NT2/D1 (cell line): Measurements from ENCODE around the gene TBC1D24.
"Not testable (repeated sequence)": the region's sequence is repeated elsewhere in the genome, so short reads cannot be mapped to it uniquely, and the experiment has no call there.

ENCODE experiments used
- DNase-seq: peaks from one replicate; pipeline ENCODE4 v3.0.0-alpha.2; 2011; ENCODE audit warnings: low read depth, low spot score
- H3K27me3 ChIP-seq: 2 replicates; pipeline ENCODE4 v1.6.0; 2011; ENCODE audit warnings: mild to moderate bottlenecking; ENCODE audit not compliant: insufficient read length, insufficient read depth
- H3K36me3 ChIP-seq: 2 replicates; pipeline ENCODE4 v1.6.1; 2011; ENCODE audit warnings: mild to moderate bottlenecking, low read length, mixed read lengths; ENCODE audit not compliant: insufficient read depth, insufficient read length
- H3K4me1 ChIP-seq: 2 replicates; pipeline ENCODE4 v1.5.1; 2011; ENCODE audit not compliant: insufficient read depth, insufficient read length
- H3K4me3 ChIP-seq: 2 replicates; pipeline ENCODE4 v1.5.1; 2011; ENCODE audit warnings: low read depth; ENCODE audit not compliant: insufficient read length
- H3K9ac ChIP-seq: 2 replicates; pipeline ENCODE4 v1.6.0; 2011; ENCODE audit warnings: low read depth; ENCODE audit not compliant: insufficient read length
- H3K9me3 ChIP-seq: 2 replicates; pipeline ENCODE4 v1.5.1; 2011; ENCODE audit warnings: mild to moderate bottlenecking, low read length; ENCODE audit not compliant: insufficient read depth
- SUZ12 ChIP-seq: IDR thresholded peaks from 2 replicates; pipeline ENCODE4 v1.6.1; 2011; ENCODE audit not compliant: insufficient read length, insufficient read depth; ENCODE audit errors: extremely low read depth
- YY1 ChIP-seq: IDR thresholded peaks from 2 replicates; pipeline ENCODE4 v1.6.1; 2011; ENCODE audit not compliant: insufficient read length, insufficient read depth
- ZNF274 ChIP-seq: IDR thresholded peaks from 2 replicates; pipeline ENCODE4 v1.6.1; 2011; ENCODE audit warnings: mild to moderate bottlenecking, low read depth, low read length

Gene TBC1D24

DNA sequence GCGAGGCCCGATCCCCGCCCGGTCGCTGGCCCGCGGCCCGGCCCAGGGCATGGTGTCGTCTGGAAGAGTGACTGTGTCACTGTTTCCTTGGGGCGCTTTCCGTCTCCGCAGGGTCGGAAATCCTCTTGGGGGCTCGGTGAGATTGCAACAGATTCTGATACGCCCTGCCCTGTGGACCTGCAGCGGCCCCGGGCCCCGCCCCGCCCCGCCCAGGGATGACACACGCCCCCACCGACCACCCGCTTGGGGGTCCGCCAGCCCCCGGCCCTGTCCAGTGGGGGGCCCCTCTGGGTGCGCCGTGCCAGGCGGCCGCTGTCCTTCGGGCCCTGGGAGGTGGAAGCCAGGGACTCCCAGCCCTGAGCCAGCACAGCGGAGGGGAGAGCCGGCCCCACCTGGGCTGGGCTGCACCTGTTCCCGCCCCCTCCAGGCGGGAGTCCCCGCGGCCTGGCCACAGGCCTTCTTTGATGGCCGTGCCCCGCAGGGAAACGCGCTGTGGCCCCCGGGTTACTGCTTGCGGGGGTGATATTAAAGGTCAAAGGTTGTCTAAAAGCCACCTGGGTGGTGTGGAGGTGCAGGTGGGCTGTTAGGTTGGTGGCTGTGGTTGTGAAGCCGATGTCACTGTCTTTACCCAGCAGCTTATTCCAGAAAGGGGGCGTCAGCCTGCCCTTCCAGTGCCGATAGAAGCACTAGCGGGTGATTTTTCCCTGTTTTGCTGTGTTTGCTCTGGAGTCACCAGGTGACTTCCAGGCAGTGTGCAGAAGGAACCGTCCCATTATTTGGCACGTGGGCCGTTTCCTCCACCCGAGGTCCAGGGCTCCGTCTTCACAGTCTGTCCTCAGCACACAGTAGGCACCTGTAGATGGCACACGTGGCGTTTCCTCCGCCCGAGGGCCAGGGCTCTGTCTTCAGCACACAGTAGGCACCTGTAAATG lies 752 bp downstream of the TBC1D24 start:
- no peaks in the 10 kb centered on the region for H3K9me3 ChIP-seq
- peak overlapping the region; percentile 79 for H3K9ac ChIP-seq
- H3K27me3 ChIP-seq = peaks cover 27% of the 10 kb centered on the region
- peak overlapping the region; percentile 69 for H3K4me3 ChIP-seq
- TF ChIP-seq SUZ12 (no peak), YY1 (no peak), ZNF274 (no peak)
- DNase-seq = no peak
- H3K4me1 ChIP-seq = peaks cover 26% of the 10 kb centered on the region
- peaks cover 2% of the 10 kb centered on the region for H3K36me3 ChIP-seq

- H3K4me1 ChIP-seq = peaks cover 26% of the 10 kb centered on the region
- peak overlapping the region; percentile 79 for H3K9ac ChIP-seq
- H3K9me3 ChIP-seq = no peaks in the 10 kb centered on the region
- H3K36me3 ChIP-seq = peaks cover 2% of the 10 kb centered on the region
- peaks cover 27% of the 10 kb centered on the region for H3K27me3 ChIP-seq
- peak overlapping the region; percentile 69 for H3K4me3 ChIP-seq
- DNase-seq = no peak
- TF ChIP-seq YY1 (no peak), ZNF274 (no peak), SUZ12 (no peak)
Observed at GRCh38 chr16:2476345-2476720, 1.4 kb downstream of the TBC1D24 start.

- TF ChIP-seq ZNF274 = no peak
- no peak for TF ChIP-seq SUZ12
- TF ChIP-seq YY1 = no peak
- Histone ChIP-seq H3K4me3 (no peak overlapping the region), H3K27me3 (peaks cover 27% of the 10 kb centered on the region), H3K9me3 (no peaks in the 10 kb centered on the region), H3K36me3 (peaks cover 2% of the 10 kb centered on the region), H3K4me1 (peaks cover 23% of the 10 kb centered on the region), H3K9ac (no peak overlapping the region)
- no peak for DNase-seq
Observed at GRCh38 chr16:2476741-2477140, 1.8 kb downstream of the TBC1D24 start.

GRCh38 chr16:2477327-2477726 lies 2.4 kb downstream of the TBC1D24 start:
- Histone ChIP-seq H3K4me1 (peaks cover 18% of the 10 kb centered on the region), H3K36me3 (peaks cover 2% of the 10 kb centered on the region), H3K9me3 (no peaks in the 10 kb centered on the region), H3K9ac (no peak overlapping the region), H3K4me3 (no peak overlapping the region), H3K27me3 (peaks cover 22% of the 10 kb centered on the region)
- no peak for DNase-seq
- no peak for TF ChIP-seq SUZ12
- no peak for TF ChIP-seq YY1
- no peak for TF ChIP-seq ZNF274

- H3K9me3 ChIP-seq = no peaks in the 10 kb centered on the region
Observed at GRCh38 chr16:2478279-2478678, 3.4 kb downstream of the TBC1D24 start.

DNA sequence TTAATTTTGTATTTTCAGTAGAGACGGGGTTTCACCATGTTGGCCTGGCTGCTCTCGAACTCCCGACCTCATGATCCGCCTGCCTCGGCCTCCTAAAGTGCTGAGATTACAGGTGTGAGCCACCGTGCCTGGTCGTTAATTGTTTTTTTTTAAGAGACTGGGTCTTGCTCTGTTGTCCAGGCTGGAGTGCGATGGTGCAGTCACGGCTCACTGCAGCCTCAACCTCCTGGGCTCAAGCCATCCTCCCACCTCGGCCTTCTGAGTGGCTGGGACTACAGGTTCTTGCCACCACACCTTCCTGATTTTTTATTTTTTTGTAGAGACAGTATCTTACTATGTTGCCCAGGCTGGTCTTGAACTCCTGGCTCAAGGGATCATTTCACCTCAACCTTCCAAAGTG lies 5.1 kb downstream of the TBC1D24 start:
- H3K36me3 ChIP-seq, H3K9ac ChIP-seq, DNase-seq, H3K9me3 ChIP-seq, H3K4me3 ChIP-seq: not testable (repeated sequence)
- H3K4me1 ChIP-seq = peaks cover 12% of the 10 kb centered on the region
- H3K27me3 ChIP-seq = peaks cover 16% of the 10 kb centered on the region

More at GRCh38 chr16:2478279-2478678, 3.4 kb downstream of the TBC1D24 start:
- peaks cover 16% of the 10 kb centered on the region for H3K27me3 ChIP-seq
- H3K4me1 ChIP-seq = peaks cover 8% of the 10 kb centered on the region
- peaks cover 2% of the 10 kb centered on the region for H3K36me3 ChIP-seq
- no peak overlapping the region for H3K9ac ChIP-seq
- no peak for TF ChIP-seq ZNF274
- no peak for TF ChIP-seq YY1
- TF ChIP-seq SUZ12 = no peak
- H3K4me3 ChIP-seq = no peak overlapping the region
- DNase-seq = no peak

DNA sequence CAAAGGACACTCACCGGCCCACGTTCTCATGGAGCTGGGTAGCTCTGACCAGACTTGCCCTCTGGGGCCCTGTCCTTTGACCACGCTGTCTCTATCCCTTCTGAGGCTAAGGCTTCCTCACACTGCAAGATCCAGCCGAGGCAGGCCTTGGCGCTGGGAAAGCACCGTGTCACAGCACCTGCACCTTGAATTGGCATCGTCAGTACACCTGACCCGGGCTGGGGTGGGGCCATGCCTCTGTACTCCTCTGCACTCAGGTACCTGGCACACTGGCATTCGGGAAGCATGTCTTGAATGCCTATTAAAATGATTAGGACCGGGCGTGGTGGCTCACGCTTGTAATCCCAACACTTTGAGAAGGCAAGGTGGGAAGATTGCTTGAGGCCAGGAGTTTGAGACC lies 6.0 kb downstream of the TBC1D24 start:
- Histone ChIP-seq H3K9ac (no peak overlapping the region), H3K9me3 (no peaks in the 10 kb centered on the region), H3K4me1 (peaks cover 8% of the 10 kb centered on the region), H3K36me3 (peaks cover 2% of the 10 kb centered on the region), H3K27me3 (peaks cover 11% of the 10 kb centered on the region), H3K4me3 (no peak overlapping the region)
- no peak for DNase-seq
- no peak for TF ChIP-seq ZNF274
- TF ChIP-seq SUZ12 = no peak
